ENCODE results near the gene CORO7.

- TF ChIP-seq POLR2AphosphoS5 (IDR thresholded peaks at IDR 0.05; ENCODE audit: low read depth, low read length) = no peak
- no peak for TF ChIP-seq TAF1 (IDR thresholded peaks at IDR 0.05; ENCODE audit: borderline replicate concordance, insufficient read depth, low read length)
These were observed 36.3 kb upstream of the CORO7 start for GRCh38 chr16:4452674-4453073.

Data from PFSK-1 (cell line).